CD4-positive, alpha-beta T cell treated with Interleukin-6 for 4 hours (primary cell): ENCODE results near the gene AKT1.
A peak's percentile ranks its signal among the peaks of the same experiment; 100 is the strongest.
"Not testable (repeated sequence)": the region's sequence is repeated elsewhere in the genome, so short reads cannot be mapped to it uniquely, and the experiment has no call there.

Source experiments
- DNase-seq: peaks from one replicate; pipeline ENCODE4 v3.0.0-alpha.2; 2020; ENCODE audit warnings: mixed read lengths

AKT1 gene

DNA sequence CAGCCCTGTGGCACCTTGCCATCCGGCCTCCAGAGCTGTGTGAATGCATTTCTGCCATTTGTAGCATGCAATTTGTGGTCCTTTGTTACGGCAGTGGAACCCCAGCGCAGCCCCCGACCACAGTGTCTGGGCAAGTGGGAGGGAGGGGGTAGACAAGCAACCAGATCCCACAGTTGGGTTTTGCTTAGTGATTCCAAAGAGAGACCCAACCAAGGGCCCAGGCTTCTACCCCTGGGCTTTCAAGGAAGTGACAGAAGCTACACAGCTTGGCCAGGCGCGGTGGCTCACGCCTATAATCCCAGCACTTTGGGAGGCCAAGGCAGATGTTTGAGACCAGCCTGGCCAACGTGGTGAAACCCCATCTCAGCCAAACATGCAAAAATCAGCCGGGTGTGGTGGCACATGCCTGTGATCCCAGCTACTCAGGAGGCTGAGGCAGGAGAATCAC is 23.2 kb upstream of the AKT1 start:
- DNase-seq, result no peak

DNA sequence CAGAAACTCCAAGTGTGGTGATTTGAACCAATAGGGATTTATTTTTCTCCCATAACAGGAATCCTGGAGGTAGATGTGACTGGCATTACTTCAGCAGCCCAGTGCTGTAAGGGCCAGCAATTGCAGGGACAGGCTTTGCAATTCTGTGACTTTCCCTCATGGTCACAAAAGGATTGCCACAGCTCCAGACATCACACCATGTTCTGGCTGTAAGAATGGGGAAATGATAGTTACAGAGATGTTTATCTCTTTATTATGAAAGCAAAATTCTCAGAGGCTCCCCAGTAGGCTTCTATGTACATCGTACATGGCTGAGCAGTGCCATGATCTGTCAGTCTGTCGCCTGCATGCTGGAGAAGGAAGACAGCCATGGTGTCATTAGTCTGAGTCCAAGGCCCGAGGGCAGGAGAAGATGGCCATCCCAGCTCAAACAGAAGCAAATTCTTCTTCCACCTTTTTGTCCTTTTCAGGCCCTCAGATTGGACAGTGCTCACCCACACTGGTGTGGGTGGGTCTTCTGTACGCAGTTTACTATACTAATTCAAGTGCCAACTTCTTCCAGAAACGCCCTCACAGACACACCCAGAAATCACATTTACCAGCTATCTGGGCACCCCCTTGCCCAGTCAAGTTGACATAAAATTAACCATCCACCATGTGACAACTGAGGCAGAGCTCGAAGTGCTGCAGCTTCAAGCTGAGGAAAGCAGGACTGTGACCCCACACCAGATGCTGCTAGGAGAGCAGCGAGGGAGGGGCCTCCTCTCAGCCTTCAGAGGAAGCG is 22.6 kb upstream of the AKT1 start:
- no peak for DNase-seq

DNA sequence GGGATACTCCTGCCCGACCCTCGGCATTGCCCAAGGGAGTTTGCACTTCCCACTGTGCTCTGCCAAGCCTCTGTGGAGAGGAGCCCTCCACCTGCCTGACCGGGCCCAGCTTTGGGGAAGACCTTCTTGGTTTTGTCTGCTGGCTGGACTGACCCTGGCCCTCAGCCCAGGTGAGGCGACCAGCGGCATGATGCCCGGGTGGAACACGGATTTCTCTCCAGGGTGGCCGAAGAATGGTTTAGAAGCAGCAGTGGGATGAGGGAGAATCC is 21.0 kb upstream of the AKT1 start:
- no peak for DNase-seq

DNA sequence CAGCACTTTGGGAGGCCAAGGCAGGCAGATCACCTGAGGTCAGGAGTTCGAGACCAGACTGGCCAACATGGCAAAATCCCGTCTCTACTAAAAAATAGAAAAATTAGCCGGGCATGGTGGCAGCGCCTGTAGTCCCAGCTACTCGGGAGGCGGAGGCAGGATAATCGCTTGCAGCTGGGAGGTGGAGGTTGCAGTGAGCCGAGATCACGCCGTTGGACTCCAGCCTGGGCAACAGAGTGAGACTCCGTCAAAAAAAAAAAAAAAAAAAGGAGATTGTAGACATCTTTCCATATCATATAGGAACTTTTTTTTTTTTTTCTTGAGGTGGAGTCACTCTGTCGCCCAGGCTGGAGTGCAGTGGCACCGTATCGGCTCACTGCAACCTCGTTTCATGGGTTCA is 19.2 kb upstream of the AKT1 start:
- DNase-seq, result not testable (repeated sequence)

DNA sequence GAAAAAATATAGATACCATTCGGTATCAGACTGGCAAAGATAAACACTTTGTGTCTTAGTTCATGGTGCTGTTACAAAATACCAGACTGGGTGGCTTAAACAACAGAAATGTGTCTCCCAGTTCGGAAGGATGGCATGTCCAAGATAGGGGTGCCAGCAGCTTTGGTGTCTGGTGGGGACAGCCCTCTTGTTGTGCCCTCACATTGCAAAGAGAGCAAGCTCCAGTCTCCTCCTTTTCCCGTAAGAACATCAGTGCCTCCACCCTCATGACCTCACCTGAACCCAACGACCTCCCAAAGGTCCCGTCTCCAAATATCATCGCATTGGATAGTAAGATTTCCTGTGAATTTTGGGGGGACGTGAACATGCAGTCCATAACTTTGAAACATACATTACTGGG is 17.7 kb upstream of the AKT1 start:
- DNase-seq, result no peak

DNA sequence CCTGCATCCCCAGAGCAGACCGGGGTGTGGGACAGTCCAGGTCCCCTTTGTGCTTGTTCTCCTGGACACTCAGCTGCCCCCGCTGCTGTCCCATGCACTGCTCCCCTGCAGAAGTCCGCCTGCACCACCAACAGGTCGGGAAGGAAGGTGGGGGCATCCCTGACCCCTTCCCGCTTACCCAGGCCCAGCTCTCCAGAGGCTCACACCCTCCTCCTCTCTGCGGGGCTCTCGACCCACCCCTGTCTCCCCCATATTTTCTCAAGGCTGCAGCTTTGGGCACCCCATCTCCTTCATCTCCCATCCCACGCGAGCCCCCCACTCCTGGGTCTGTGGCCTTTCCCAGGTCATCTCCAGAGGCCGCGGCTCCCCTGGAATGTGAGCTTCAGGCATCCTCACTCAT is 14.8 kb upstream of the AKT1 start:
- no peak for DNase-seq

DNA sequence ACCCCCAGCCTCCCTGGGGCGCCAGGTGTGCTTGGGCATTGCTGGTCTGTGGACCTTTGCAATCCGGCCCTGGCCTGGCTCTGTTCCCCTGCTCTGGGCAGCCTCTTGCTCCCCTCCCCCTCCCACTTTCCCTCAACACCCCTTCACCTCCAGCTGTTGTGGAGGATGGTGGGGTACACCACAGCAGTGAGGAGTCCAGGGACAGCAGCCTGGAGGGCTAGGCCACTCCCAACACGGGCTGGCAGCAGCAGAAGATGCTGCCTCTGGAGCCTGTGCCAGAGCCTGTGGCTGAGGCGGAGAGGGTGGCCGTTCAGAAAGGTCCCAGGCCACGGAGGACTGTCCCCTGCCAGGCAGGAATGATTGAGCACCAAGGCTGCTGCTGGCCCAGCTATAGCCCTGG is 12.9 kb upstream of the AKT1 start:
- DNase-seq, result no peak

DNA sequence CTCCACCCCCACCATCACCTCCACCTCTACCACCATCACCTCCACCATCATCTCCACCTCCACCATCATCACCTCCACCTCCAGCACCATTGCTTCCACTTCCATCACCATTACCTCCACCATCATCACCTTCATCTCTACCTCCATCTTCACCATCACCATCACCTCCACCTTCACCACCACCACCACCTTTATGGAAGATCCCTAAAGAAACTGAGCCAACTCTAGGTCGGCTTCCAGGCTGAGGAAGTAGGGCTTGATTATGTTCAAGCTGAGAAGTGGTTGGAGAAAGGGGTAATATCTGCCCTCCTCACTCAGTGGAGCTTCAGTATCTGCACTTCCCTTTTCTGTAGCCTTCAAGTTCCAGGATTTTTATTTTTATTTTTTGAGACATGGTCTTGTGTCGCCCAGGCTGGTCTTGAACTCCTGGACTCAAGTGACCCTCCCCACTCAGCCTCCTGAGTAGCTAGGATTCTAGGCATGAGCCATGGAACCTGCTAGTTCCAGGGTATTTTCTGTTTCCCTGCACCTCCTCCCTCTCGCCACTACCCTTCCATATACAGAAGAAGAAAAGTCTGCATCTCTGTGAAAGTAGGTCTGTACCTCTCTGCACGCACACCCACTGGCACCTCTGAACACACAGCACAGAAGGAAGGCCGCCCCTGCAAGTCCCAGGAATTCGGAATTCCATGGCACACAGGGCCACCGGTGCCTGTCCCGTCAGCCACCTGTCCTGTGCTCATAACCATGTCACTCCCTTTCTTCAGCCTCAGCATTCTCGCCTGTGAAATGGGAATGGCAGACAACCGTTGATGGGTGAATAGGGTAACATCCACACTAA is 11.3 kb upstream of the AKT1 start:
- no peak for DNase-seq

DNA sequence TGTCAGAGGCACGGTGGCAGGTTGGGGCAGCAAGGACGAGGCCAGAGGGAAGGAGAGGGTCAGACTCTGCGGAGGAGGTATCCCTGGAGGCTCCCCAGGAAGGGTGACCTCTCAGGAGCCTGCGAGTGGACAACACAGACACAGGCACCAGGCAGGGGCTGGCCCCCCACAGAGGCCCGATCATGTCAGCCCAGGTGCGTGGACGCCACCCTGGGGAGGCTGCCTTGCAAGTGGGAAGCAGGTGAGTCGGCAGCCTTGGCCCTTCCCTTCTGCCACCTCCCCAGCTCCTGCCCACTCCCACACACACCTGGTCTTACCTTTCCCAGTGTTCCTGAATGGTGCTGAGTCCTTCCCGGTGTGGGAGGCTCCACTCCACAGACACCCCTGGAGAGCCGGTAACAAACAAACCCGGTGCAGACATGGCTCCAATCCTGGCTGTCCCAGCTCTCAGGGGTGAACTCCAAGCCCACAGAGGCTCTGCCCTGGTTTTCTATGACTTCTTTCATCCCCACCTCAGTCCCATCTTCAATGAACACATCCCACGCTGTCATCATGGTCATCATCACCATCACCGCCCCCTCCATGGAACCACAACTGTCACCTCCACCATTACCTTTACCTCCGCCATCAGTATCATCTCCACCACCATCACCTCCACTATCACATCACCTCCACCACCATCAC is 10.5 kb upstream of the AKT1 start:
- DNase-seq, result no peak

DNA sequence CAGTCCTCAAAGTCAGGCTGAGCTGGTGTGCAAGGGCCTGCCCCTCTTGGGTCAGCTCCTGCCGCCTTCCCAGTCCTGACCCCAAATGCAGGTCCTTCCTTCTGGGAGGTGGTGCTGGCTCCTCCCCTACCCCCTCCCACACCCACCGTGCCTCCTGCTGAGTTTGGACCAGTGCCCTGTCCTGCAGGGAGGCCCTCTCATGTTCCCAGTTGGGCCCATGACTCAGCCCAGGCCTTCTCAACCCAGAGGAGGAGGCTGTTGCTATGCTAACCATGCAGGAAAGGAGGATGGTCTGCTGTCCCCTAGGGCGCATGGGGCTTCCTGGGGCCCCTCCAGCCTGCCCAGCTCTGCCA is 9.8 kb upstream of the AKT1 start:
- no peak for DNase-seq

DNA sequence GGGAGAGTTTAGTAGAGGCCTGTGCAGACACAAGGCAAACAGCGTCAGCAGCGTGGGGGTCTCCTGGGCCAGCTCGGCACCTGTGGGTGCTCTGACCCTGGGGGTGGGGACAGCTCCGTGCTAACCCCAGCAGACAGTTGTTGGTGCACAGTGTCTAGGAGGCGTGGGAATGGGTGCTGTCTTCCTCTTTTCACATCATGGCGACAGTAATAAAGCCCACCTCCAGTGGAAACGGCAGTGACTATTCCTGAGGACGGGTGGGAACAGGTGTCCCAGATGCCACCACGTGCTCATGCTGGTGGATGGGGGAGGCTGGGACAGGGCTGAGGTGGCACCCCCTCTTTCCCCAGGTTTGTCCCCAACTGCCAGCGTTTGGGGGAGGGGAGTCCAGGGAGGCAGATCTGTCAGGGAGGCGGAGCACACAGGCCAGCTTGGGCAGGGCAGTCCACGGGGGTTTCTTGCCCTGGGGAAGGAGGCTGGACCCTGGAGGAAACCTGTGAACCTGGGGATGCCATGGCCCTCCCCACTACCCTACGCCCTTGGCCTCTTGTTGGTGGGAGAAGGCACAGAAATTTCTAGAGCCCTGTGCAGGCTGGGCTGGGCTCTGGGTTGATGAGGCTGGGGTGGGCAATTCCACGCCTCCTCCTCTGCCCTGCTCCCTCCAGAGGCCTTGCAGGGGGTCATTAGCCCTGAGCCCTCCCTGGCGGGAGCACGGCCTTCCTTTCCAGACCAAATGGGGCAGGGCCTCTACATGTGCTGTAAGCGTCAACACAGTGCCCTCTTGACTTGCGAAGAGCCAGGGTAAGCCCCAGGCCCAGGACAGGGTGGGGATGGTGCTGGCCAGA is 9.2 kb upstream of the AKT1 start:
- DNase-seq, result no peak

DNA sequence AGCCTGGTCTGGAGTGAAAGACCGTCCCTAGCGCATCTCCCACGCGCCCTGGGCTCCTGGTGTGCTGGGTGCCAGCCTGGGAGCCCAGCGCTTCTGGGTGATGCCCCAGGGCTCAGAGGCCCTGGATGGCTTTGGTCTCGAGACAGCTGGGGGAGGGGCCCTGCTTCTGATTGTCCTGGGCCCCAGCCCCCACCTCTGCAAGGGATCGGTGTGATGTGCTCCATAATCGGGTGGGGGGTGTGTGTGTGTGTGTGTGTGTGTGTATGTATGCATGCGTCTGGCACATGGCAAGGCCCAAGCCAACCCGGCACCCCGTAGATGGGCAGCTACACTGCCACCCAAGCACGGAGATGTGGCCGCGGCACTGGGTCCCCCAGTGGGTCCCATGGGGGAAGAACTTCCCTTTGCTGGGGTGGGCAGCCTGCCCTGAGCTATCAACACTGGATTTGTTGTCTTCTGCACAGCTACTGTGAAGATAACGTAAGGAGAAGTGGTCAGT is 8.4 kb upstream of the AKT1 start:
- DNase-seq, result no peak

DNA sequence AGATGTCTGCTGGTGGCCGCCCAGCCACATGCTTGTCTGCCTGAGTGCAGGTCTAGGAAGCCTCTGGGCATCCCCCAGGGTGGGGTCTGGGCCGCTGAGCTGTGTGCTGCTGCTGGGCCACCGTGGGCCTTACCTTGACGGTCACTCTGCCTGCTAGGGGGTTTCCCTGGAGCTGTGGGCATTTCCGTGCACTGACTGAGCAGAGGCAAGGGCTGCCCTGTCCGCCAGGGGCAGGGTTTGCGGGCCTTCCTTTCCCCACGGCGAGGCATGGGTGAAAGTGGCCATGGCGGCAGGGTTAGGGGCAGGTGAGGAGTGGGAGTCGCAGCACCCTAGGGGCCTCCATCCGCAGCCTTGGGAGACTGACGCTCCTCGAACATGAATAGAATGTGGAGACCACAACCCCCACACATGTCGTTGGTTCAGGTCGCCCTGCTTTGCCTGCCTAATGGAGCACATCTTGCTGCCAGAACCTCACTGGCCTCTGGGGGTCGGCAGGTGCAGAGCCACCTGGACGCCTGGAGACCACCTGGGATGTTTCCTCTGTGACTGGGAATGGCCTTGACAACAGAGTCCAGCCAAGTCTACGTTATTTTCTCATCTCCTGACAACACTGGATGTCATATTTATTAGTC is 7.8 kb upstream of the AKT1 start:
- no peak for DNase-seq

DNA sequence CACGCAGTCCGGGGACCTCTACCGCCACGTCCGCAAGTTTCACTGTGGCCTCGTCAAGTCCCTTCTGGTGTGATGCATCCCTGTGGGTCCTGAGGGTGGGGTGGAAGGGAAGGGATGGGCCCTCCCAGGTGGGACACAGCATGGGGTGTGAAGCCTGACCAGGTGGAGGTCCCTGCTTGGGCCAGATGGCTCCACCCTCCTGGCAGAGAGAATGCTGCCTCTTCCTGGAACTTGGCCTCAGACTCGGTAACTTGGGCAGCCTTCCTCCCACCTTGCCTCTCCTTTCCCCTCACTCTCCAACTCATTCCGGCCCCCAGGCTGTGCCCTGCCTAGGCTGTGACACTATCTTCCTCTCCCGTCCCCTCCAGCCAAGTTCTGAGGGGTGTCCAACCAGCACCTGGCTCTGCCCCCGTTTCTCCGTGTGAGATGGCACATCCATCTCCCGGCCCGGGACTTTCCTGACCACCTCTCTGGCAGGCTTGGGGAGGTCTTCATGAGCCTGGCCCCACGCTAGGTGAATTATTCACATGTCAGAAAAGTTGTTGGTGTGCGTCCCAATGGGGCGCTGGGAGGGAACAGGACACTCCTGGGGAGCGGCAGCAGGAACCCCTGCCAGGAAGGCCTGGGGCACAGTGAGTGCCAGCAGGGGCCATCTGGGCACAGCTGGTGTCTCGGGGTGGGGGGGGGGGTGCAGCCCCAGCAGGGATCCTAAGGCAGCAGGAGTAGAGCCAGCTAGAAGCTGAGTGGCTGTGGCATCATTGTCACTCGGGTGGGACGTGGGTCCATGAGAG is 7.0 kb upstream of the AKT1 start:
- no peak for DNase-seq

DNA sequence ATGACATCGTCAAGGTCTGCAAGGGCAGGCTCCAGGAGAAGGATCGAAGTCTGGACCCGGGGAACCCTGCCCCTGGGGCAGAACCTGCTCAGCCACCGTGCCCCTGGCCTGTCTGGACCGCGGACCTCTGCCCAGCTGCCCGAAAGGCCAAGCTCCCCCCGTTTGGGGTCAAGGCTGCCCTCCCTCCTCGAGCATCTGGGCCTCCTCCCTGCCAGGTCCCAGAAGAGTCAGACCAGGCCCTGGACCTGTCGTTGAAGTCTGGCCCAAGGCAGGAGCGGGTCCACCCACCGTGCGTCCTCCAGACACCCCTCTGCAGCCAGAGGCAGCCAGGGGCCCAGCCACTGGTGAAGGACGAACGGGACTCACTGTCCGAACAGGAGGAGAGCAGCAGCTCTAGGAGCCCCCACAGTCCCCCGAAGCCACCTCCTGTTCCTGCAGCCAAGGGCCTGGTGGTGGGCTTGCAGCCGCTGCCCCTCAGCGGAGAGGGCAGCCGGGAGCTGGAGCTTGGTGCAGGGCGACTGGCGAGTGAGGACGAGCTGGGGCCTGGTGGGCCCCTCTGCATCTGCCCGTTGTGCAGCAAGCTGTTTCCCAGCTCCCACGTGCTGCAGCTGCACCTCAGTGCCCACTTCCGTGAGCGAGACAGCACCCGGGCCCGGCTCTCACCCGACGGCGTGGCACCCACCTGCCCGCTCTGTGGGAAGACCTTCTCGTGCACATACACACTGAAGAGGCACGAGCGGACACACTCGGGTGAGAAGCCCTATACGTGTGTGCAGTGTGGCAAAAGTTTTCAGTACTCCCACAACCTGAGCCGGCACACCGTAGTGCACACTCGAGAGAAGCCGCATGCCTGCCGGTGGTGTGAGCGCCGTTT is 6.2 kb upstream of the AKT1 start:
- DNase-seq, result no peak

DNA sequence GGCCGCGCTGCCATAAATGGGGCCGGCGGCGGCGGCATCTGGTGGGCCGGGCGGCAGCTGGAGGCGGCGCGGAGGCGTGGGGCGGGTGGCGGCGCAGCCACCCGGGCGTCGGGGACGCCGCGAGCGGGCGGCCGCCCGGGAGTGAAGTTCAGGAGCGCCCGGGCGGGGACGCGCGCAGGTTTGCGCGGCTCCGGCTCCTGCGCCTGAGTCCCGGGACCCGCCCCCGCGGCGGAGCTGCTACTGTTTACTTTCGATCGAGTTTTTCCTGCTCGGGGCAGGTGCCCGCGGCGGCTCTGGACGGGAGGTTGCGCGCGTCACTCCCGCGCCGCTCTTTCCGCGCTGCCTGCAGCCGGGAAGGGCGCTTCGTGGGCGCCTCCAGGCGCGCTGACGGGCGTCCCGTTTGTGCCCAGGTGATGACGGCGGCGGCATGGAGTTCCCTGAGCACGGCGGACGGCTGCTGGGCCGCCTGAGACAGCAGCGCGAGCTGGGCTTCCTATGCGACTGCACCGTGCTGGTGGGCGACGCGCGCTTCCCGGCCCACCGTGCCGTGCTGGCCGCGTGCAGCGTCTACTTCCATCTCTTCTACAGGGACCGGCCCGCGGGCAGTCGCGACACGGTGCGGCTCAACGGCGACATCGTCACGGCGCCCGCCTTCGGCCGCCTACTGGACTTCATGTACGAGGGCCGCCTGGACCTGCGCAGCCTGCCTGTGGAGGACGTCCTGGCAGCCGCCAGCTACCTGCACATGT is 5.4 kb upstream of the AKT1 start, which contains the start of gene ZBTB42:
Gene ZBTB42, plus strand, starts transcription at position 331 of the 749 bp plus-strand sequence. Its CDS starts 97 bp downstream, at position 428.
- DNase-seq, result peak; percentile 89

DNA sequence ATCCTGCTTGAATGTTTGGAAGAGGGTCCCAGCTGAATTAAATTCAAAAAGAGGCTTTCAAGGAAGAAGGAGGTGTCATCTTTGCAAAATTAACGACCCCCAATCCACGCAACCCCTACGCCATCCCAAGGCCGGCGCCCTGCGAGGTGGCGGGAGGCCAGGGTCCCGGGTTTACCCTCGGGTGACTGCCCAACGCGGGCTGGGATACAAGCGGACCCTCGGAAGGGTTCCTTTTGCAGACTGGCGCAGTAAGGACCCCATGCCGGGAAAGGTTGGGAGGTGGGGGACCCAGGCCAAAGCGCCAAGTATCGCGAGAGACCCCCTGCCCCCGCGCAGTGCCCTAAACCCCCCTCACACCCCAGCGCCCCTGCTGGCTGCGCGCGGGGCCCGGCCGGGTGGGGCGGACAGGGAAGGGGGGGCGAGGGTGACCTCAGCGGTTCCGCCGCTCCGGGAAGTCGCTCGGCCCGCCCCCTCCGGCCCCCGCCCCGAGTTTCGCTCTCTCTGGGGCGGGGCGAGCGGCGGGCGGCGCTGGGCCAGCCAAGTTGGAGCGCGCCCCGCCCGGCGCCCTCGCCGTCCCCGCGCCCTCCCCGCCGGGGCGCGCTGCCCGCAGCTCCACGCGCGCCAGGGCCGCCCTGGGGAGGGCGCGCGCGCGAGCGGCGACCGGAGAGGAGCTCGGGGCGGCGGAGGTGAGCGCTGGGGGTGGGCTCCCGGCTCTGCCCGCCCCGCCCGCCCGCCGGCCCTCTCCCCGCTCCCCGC is 4.6 kb upstream of the AKT1 start:
- peak; percentile 94 for DNase-seq

DNA sequence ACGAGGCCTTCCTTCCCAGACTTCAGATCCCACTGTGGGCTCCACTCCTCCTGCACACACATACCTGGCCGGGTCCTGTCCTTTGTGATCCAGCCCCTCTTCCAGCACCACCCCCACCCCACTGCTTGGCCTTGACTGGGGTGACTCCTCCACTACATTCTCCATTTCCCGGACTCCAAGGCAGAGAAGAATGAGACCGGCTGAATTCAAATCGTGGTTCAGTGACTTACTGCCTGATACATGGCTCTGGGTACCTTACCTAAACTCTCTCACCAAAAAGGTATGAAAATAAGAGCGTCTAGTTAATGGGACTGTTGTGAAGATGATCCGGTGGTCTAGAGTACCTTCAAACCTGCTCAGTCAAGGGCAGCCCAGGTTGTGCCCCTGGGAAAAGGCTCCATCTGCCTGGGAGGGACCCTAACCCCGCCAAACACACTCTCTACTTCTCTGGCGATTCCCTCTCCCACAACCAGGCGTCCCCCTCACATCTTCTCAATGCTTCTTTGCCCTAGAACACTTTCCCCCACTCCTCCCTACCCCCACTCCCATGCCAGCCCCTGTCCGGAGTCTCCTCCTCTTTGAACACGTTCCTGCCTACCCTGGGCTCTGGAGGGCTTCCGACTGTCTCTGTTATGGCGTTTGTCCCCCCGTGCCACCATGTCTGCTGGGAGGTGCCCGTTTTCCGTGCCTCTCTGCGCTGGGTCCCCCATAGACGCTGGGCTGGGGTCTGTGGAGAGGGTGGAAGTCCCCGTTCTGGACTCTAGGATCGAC is 3.9 kb upstream of the AKT1 start:
- DNase-seq, result no peak
